ENCODE results near the gene PLA2G6. TPM values are rescaled to one million over a fixed set of nuclear protein-coding genes. Genes with fewer than 3 reads are reported as not detected.
A peak's percentile ranks its signal among the peaks of the same experiment; 100 is the strongest.
"Not testable (repeated sequence)": the region's sequence is repeated elsewhere in the genome, so short reads cannot be mapped to it uniquely, and the experiment has no call there.

Gene PLA2G6
- total RNA-seq, 1 experiment from 2014 or later: 18.7 TPM

DNA sequence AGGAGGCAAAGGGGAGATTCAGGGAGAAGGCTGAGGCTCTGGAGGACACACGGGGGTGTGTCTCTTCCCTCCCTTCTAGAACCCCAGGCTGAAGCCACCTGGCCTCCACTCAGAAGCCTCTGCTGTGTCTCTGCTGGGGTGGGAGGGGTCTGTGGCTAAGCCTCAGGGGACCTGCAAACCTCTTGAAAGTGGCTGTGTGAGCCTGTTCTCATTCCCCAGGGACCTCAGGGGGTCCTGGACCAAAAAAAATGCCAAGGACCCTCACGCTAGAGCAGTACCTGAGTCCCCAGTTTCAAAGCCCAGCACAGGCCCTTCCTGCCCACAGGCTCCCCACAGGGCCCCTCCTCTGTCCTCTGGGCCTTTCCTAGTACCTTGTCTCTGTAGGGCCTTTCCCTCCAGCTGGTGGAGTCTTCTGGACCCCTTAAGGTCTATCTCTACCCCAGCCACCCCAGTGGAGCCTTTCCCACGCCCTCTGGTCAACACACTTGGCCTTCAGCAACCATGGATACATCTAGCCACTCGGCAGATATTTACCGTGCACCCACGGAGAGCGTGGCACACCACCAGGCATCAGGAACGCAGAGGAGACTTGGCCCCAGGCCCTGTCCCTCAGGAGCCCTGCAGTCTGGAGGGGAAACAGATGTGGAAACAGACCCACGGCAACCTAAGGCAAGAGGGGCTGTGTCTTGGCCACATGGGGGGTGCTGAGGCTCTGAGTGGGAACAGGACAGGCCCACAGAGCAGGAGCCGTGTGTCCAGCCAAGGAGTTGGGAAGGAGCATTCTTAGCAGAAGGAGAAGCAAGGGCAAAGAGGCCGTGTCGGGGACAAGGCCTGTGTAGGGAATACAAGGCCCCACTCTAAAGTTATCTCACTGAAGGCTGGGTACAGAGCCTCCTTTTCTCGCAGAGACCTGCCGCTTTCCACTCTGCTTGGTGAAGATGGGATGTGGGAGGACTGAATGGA is 18.5 kb downstream of the PLA2G6 start:
- ChIA-PET CTCF (no interaction called here), POLR2A (no interaction called here)
- H3K36me3 ChIP-seq (ENCODE audit: control insufficient read depth, insufficient read depth, low read length): no peaks in the 10 kb centered on the region; the same call in 1 of the 2 replicates
- intact Hi-C loops (cut with micrococcal nuclease; ENCODE audit: unreplicated experiment): no loop called here
- Mint-ChIP-seq H3K9me3 (ENCODE audit: unreplicated experiment) (no peaks in the 10 kb centered on the region), H3K27ac (ENCODE audit: unreplicated experiment) (peak overlapping the region; percentile 73), H3K4me3 (ENCODE audit: unreplicated experiment) (no peak overlapping the region), H3K4me1 (ENCODE audit: low read depth, unreplicated experiment) (peaks cover 21% of the 10 kb centered on the region), H3K36me3 (ENCODE audit: insufficient read depth, unreplicated experiment) (peaks cover 10% of the 10 kb centered on the region), H3K27me3 (ENCODE audit: insufficient read depth, unreplicated experiment) (no peaks in the 10 kb centered on the region)
- H3K9me3 ChIP-seq: no peaks in the 10 kb centered on the region
- no TSS peak for BruUV-seq (replicated peaks)
- H3K4me1 ChIP-seq: peaks cover 31% of the 10 kb centered on the region
- TF ChIP-seq, protein P1, sequence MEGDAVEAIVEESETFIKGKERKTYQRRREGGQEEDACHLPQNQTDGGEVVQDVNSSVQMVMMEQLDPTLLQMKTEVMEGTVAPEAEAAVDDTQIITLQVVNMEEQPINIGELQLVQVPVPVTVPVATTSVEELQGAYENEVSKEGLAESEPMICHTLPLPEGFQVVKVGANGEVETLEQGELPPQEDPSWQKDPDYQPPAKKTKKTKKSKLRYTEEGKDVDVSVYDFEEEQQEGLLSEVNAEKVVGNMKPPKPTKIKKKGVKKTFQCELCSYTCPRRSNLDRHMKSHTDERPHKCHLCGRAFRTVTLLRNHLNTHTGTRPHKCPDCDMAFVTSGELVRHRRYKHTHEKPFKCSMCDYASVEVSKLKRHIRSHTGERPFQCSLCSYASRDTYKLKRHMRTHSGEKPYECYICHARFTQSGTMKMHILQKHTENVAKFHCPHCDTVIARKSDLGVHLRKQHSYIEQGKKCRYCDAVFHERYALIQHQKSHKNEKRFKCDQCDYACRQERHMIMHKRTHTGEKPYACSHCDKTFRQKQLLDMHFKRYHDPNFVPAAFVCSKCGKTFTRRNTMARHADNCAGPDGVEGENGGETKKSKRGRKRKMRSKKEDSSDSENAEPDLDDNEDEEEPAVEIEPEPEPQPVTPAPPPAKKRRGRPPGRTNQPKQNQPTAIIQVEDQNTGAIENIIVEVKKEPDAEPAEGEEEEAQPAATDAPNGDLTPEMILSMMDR (IDR thresholded peaks at IDR 0.05; ENCODE audit: insufficient read depth in 1 of 2, low read depth in 1 of 2, low read length in 1 of 2, severe bottlenecking in 1 of 2, unreplicated experiment in 1 of 2): no peak
- no peak overlapping the region for H3K4me3 ChIP-seq (ENCODE audit: low read depth, low read length)
- no peaks in the 10 kb centered on the region for H3K27me3 ChIP-seq (replicated peaks; ENCODE audit: control insufficient read depth, insufficient read depth, low read length)
- DNase-seq: no peak

DNA sequence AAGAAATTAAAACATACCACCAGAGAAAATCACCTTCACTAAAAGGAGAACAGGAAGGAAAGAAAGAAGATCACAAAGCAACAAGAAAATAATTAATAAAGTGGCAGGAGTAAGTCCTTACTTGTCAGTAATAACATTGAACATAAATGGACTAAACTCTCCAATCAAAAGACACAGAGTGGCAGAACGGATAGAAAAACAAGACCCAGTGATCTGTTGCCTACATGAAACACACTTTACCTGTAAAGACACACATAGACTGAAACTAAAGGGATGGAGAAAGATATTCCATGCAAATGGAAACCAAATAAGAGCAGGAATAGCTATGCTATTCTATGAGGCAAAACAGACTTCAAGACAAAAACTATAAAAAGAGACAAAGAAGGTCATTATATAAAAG is 25.9 kb downstream of the PLA2G6 start:
- Mint-ChIP-seq H3K36me3 (ENCODE audit: insufficient read depth, unreplicated experiment) (no peaks in the 10 kb centered on the region), H3K27ac (ENCODE audit: unreplicated experiment) (no peak overlapping the region), H3K9me3 (ENCODE audit: unreplicated experiment) (no peaks in the 10 kb centered on the region), H3K27me3 (ENCODE audit: insufficient read depth, unreplicated experiment) (no peaks in the 10 kb centered on the region), H3K4me3 (ENCODE audit: unreplicated experiment) (no peak overlapping the region), H3K4me1 (ENCODE audit: low read depth, unreplicated experiment) (no peaks in the 10 kb centered on the region)
- Histone ChIP-seq H3K4me1 (0 out of 2 replicates have a peak, but pooled peaks cover 6% of the 10 kb centered on the region), H3K27me3 (replicated peaks; ENCODE audit: control insufficient read depth, insufficient read depth, low read length) (no peaks in the 10 kb centered on the region), H3K9me3 (no peaks in the 10 kb centered on the region), H3K4me3 (ENCODE audit: low read depth, low read length) (no peak overlapping the region), H3K36me3 (ENCODE audit: control insufficient read depth, insufficient read depth, low read length) (no peaks in the 10 kb centered on the region)
- POLR2A ChIA-PET: no interaction called here
- TF ChIP-seq, protein P1 (IDR thresholded peaks at IDR 0.05; ENCODE audit: insufficient read depth in 1 of 2, low read depth in 1 of 2, low read length in 1 of 2, severe bottlenecking in 1 of 2, unreplicated experiment in 1 of 2): no peak
- no peak for DNase-seq
- no TSS peak for BruUV-seq (replicated peaks)
- intact Hi-C loops (cut with micrococcal nuclease; ENCODE audit: unreplicated experiment): no loop called here
- CTCF ChIA-PET: no interaction called here

DNA sequence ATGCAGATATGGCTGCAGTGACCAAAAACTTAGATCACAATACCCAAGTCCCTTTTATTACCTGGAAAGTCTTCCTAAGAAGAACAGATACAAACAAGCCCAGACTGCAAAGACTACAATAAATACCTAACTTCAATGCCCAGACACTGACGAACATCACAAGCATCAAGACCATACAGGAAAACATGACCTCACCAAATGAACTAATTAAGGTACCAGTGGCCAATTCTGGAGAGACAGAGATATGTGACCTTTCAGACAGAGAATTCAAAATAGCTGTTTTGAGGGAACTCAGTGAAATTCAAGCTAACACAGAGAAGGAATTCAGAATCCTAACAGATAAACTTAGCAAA is 27.1 kb downstream of the PLA2G6 start:
- BruUV-seq (replicated peaks); POLR2A ChIA-PET; H3K4me1 Mint-ChIP-seq (ENCODE audit: low read depth, unreplicated experiment); H3K27ac Mint-ChIP-seq (ENCODE audit: unreplicated experiment); H3K27me3 Mint-ChIP-seq (ENCODE audit: insufficient read depth, unreplicated experiment); H3K4me3 ChIP-seq (ENCODE audit: low read depth, low read length); H3K9me3 Mint-ChIP-seq (ENCODE audit: unreplicated experiment); H3K9me3 ChIP-seq; H3K4me3 Mint-ChIP-seq (ENCODE audit: unreplicated experiment); H3K36me3 ChIP-seq (ENCODE audit: control insufficient read depth, insufficient read depth, low read length); H3K27me3 ChIP-seq (replicated peaks; ENCODE audit: control insufficient read depth, insufficient read depth, low read length); H3K4me1 ChIP-seq; DNase-seq; H3K36me3 Mint-ChIP-seq (ENCODE audit: insufficient read depth, unreplicated experiment): not testable (repeated sequence)
- CTCF ChIA-PET: interaction anchor here (0.6 kb wide), 1 partner anchor 9 kb away, joined by 3 read pairs; no protein-coding TSS in a partner anchor
- intact Hi-C loops (cut with micrococcal nuclease; ENCODE audit: unreplicated experiment): loop anchor here (1.0 kb wide), 1 partner anchor 102 kb away; no protein-coding TSS in a partner anchor

All from Caco-2 (cell line).